ENCODE results near the gene FAIM2. TPM values are rescaled to one million over a fixed set of nuclear protein-coding genes. Genes with fewer than 3 reads are reported as not detected.
A peak's percentile ranks its signal among the peaks of the same experiment; 100 is the strongest.

Gene FAIM2
- total RNA-seq, 1 donor from 2014 or later: 1.6 TPM

DNA sequence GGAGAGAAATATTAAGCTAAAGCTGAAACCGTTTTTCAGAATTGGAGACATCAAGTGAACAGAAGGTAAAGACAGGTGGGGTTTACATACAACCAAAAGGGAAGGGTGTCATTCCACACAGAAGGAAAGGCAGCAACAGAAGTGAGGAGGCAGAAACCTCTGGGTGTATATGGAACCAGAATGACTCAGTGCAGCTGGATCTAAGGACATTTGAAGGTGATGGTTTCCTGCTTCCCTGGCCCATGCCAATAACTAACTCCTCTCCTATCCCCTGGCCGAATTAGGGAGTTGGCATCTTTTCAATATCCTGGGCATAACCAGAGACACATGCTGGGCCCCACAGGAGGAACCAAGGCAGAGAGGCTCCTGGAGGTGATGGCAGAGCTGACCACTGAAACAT is 83.9 kb downstream of the FAIM2 start:
- TF ChIP-seq CTCF (conservative IDR thresholded peaks at IDR 0.05): no peak
- no peaks in the 10 kb centered on the region for H3K9me3 Mint-ChIP-seq
- H3K4me1 Mint-ChIP-seq: peaks cover 24% of the 10 kb centered on the region

DNA sequence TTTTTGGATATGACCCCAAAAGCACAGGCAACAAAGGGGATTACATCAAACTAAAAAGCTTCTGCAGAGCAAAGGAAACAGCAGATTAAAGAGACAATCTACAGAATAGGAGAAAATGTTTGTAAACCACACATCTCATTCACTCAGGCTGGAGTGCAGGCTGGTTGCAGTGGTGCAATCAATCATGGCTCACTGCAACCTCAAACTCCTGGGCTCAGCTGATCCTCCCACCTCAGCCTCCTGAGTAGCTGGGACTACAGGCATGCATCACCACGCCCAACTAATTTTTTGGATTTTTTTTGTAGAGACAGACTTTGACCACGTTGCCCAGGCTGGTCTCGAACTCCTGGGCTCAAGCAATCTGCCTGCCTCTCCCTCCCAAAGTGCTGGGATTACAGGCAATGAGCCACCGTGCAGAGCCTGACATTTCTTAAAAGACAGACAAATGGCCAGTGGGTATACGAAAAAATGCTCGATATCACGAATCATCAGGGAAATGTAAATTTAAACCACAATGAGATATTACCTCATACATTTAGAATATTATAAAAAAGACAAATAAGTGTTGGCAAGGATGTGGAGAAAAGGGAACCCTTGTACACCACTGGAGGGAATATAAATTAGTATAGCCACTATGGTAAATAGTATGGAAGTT is 85.3 kb downstream of the FAIM2 start:
- TF ChIP-seq CTCF (conservative IDR thresholded peaks at IDR 0.05): no peak
- no peaks in the 10 kb centered on the region for H3K9me3 Mint-ChIP-seq
- no peak for DNase-seq (ENCODE audit: low read depth, low spot score)

More for the DNA sequence above, 83.9 kb downstream of the FAIM2 start:
- Mint-ChIP-seq H3K27me3 (ENCODE audit: low read depth) (no peaks in the 10 kb centered on the region), H3K4me3 (peak overlapping the region; percentile 11), H3K27ac (ENCODE audit: unreplicated experiment) (no peak overlapping the region), H3K36me3 (ENCODE audit: low read depth) (peaks cover 8% of the 10 kb centered on the region)
- no peak for DNase-seq (ENCODE audit: low read depth, low spot score)

More for the DNA sequence above, 85.3 kb downstream of the FAIM2 start:
- Mint-ChIP-seq H3K27ac (ENCODE audit: unreplicated experiment) (peak overlapping the region; percentile 27), H3K4me3 (no peak overlapping the region), H3K27me3 (ENCODE audit: low read depth) (no peaks in the 10 kb centered on the region), H3K4me1 (peaks cover 17% of the 10 kb centered on the region), H3K36me3 (ENCODE audit: low read depth) (peaks cover 10% of the 10 kb centered on the region)

Other genes with a start within 250 kb of the FAIM2 start
- 38.9 and 41.4 TPM in 2 replicates for gene FMNL3, start 196.5 kb downstream of the FAIM2 start, total RNA-seq
- 352 and 370 TPM in 2 replicates for gene TMBIM6, start 162.3 kb downstream of the FAIM2 start, total RNA-seq
- 40.8 and 45.0 TPM in 2 replicates for gene NCKAP5L, start 75.5 kb downstream of the FAIM2 start, total RNA-seq
- gene BCDIN3D, start 60.8 kb downstream of the FAIM2 start, total RNA-seq: 7.9 and 9.6 TPM in 2 replicates
- gene AQP2, start 46.8 kb upstream of the FAIM2 start, total RNA-seq: not detected in 2 replicates
- gene AQP5, start 58.0 kb upstream of the FAIM2 start, total RNA-seq: 1.2 and 2.4 TPM in 2 replicates
- gene AQP6, start 69.0 kb upstream of the FAIM2 start, total RNA-seq: 0.21 TPM in 1 of 2 replicates, not detected in the other
- 91.7 and 104 TPM in 2 replicates for gene RACGAP1, start 121.6 kb upstream of the FAIM2 start, total RNA-seq
- 22.7 and 25.0 TPM in 2 replicates for gene ASIC1, start 153.7 kb upstream of the FAIM2 start, total RNA-seq
- gene SMARCD1, start 181.4 kb upstream of the FAIM2 start, total RNA-seq: 187 TPM in 2 replicates
- 0.16 and 0.49 TPM in 2 replicates for gene GPD1, start 200.1 kb upstream of the FAIM2 start, total RNA-seq
- gene COX14, start 208.3 kb upstream of the FAIM2 start, total RNA-seq: 22.4 and 23.3 TPM in 2 replicates

Data from neural crest cell (in vitro differentiated cells).